IMR-90 (cell line): ENCODE results near the gene APOL3. TPM values are rescaled to one million over a fixed set of nuclear protein-coding genes. Genes with fewer than 3 reads are reported as not detected.
"Not testable (repeated sequence)": the region's sequence is repeated elsewhere in the genome, so short reads cannot be mapped to it uniquely, and the experiment has no call there.

Source experiments
- ATAC-seq: fragments of 200-7000 bp; cut with Tn5 transposase; 2 replicates; pipeline ENCODE4 v1.9.1; 2020; ENCODE audit warnings: low read depth, mild to moderate bottlenecking, moderate library complexity
- BruUV-seq: library from RNA; stranded (reverse); fragments of 400-500 nt; replicated peaks from 2 replicates; lab custom pipeline; 2021; lab: Mats Ljungman, UMichigan
- CTCF ChIA-PET: fragments of 300-600 bp; formaldehyde crosslinking; extraction: SDS; loops from one replicate; lab custom pipeline; 2021; ENCODE audit warnings: antibody characterized with exemption; lab: Yijun Ruan, JAX
- POLR2A ChIA-PET: fragments of 300-600 bp; sonication (Branson Sonifier 250); formaldehyde crosslinking; loops from one replicate; lab custom pipeline; 2022; ENCODE audit warnings: antibody characterized with exemption; ENCODE audit not compliant: unreplicated experiment; lab: Charles Lee
- DNase-seq: peaks from one replicate; pipeline ENCODE4 v3.0.0; 2013
- H2AFZ ChIP-seq: replicated peaks from 2 replicates; pipeline ENCODE3; 2013; ENCODE audit warnings: low read length, mild to moderate bottlenecking; ENCODE audit not compliant: poor library complexity
- H2AK5ac ChIP-seq: 2 replicates; pipeline ENCODE4 v1.6.1; 2013; ENCODE audit warnings: low read depth, low read length, inconsistent platforms
- H2AK9ac ChIP-seq: replicated peaks from 2 replicates; pipeline ENCODE3; 2013; ENCODE audit warnings: mild to moderate bottlenecking, low read depth, low read length, moderate library complexity; ENCODE audit not compliant: poor library complexity
- H2BK120ac ChIP-seq: 2 replicates; pipeline ENCODE4 v1.6.1; 2013; ENCODE audit warnings: low read depth, low read length, inconsistent platforms
- H2BK15ac ChIP-seq: 3 replicates; pipeline ENCODE4 v1.6.1; 2013; ENCODE audit warnings: low read depth, low read length, inconsistent platforms
- H2BK20ac ChIP-seq: 2 replicates; pipeline ENCODE4 v1.6.1; 2013; ENCODE audit warnings: low read depth, mild to moderate bottlenecking, inconsistent platforms, low read length, moderate library complexity
- H2BK5ac ChIP-seq: 2 replicates; pipeline ENCODE4 v1.6.1; 2013; ENCODE audit warnings: mild to moderate bottlenecking, low read depth, low read length, inconsistent platforms; ENCODE audit not compliant: poor library complexity, severe bottlenecking
- H3K14ac ChIP-seq: replicated peaks from 2 replicates; pipeline ENCODE4 v1.6.1; 2013; ENCODE audit warnings: low read depth, low read length, inconsistent platforms
- H3K18ac ChIP-seq: 2 replicates; pipeline ENCODE4 v1.6.1; 2013; ENCODE audit warnings: low read depth, low read length, control low read depth
- H3K23ac ChIP-seq: 2 replicates; pipeline ENCODE4 v1.6.1; 2013; ENCODE audit warnings: low read depth, low read length, inconsistent platforms
- H3K27ac ChIP-seq: 2 replicates; pipeline ENCODE4 v1.5.1; 2013; ENCODE audit warnings: mild to moderate bottlenecking, control low read depth, low read length; ENCODE audit not compliant: insufficient read depth
- H3K27me3 ChIP-seq: 2 replicates; pipeline ENCODE4 v1.6.1; 2013; ENCODE audit warnings: low read length; ENCODE audit not compliant: control insufficient read depth, insufficient read depth
- H3K36me3 ChIP-seq: 2 replicates; pipeline ENCODE4 v1.6.1; 2013; ENCODE audit warnings: low read length, mixed read lengths; ENCODE audit not compliant: control insufficient read depth, insufficient read depth
- H3K4ac ChIP-seq: 2 replicates; pipeline ENCODE4 v1.6.1; 2013; ENCODE audit warnings: low read depth, low read length, inconsistent platforms
- H3K4me1 ChIP-seq: 2 replicates; pipeline ENCODE4 v1.6.1; 2013; ENCODE audit warnings: low read length, mixed read lengths; ENCODE audit not compliant: control insufficient read depth, insufficient read depth
- H3K4me2 ChIP-seq: 2 replicates; pipeline ENCODE4 v1.6.1; 2013; ENCODE audit warnings: low read depth, mild to moderate bottlenecking, control low read depth, low read length, moderate library complexity
- H3K4me3 ChIP-seq: 2 replicates; pipeline ENCODE4 v1.5.1; 2013; ENCODE audit warnings: low read depth, mild to moderate bottlenecking, control low read depth, low read length, moderate library complexity; ENCODE audit not compliant: insufficient read depth
- H3K56ac ChIP-seq: 2 replicates; pipeline ENCODE4 v1.6.1; 2013; ENCODE audit warnings: low read length, inconsistent platforms; ENCODE audit not compliant: insufficient read depth; ENCODE audit errors: extremely low read depth
- H3K79me1 ChIP-seq, 2 experiments: 2 replicates each; pipeline ENCODE4 v1.6.1; 2013; ENCODE audit warnings: low read length in 2 of 2, inconsistent platforms in 1 of 2, low read depth in 1 of 2
- H3K9ac ChIP-seq: 2 replicates; pipeline ENCODE4 v1.6.1; 2013; ENCODE audit warnings: low read depth, low read length, control low read depth
- H3K9me1 ChIP-seq: 2 replicates; pipeline ENCODE4 v1.6.1; 2013; ENCODE audit warnings: low read length, inconsistent platforms; ENCODE audit not compliant: insufficient read depth
- H3K9me3 ChIP-seq: 2 replicates; pipeline ENCODE4 v1.6.1; 2013; ENCODE audit warnings: low read length; ENCODE audit not compliant: control insufficient read depth, insufficient read depth
- H4K20me1 ChIP-seq: 2 replicates; pipeline ENCODE4 v1.6.1; 2013; ENCODE audit warnings: low read length, inconsistent platforms; ENCODE audit not compliant: insufficient read depth
- H4K5ac ChIP-seq: 2 replicates; pipeline ENCODE4 v1.6.1; 2013; ENCODE audit warnings: mild to moderate bottlenecking, low read depth, low read length, control low read depth
- H4K8ac ChIP-seq, 2 experiments: 2 replicates each; pipeline ENCODE4 v1.6.1; 2013; ENCODE audit warnings: low read depth in 2 of 2, low read length in 2 of 2, control low read depth in 1 of 2, inconsistent platforms in 1 of 2
- H4K91ac ChIP-seq: 2 replicates; pipeline ENCODE4 v1.6.1; 2013; ENCODE audit warnings: low read depth, low read length, inconsistent platforms; ENCODE audit not compliant: insufficient read depth
- WGBS, 2 experiments: methylation state at CpG; one replicate each; pipeline versions ENCODE4 v1.1.5 to v1.1.7; 2013; ENCODE audit warnings: missing lambda C conversion rate in 2 of 2; ENCODE audit not compliant: insufficient read length in 1 of 2; ENCODE audit errors: extremely low coverage in 2 of 2; 5-methylcytosine and 5-hydroxymethylcytosine counted together
- dilution Hi-C: fragments of 300-500 bp; cut with HindIII; formaldehyde crosslinking; loops from one replicate; pipeline ENCODE4 v1.14.3; 2018; ENCODE audit warnings: low sequenced_read_pairs; ENCODE audit not compliant: unreplicated experiment
- in situ Hi-C: fragments of 300-500 bp; cut with MboI; formaldehyde crosslinking; loops from 3 replicates; pipeline ENCODE4 v1.14.3; 2019; ENCODE audit warnings: low sequenced_read_pairs, inconsistent platforms, mixed read lengths
- intact Hi-C: fragments of 100-400 bp; cut with micrococcal nuclease; formaldehyde crosslinking; loops from 2 replicates; pipeline ENCODE4 v1.10.0; 2022
- polyA plus RNA-seq, 3 experiments: library from polyadenylated mRNA; depleted of rRNA; stranded (reverse); fragments of >200 nt; gene quantifications; 2 replicates each; pipeline ENCODE4 v1.2.3, GENCODE V29; 2012; ENCODE audit warnings: low replicate concordance in 1 of 3
- total RNA-seq: library from RNA; depleted of rRNA; stranded (reverse); fragments of >200 nt; gene quantifications from 2 replicates; pipeline ENCODE4 v1.2.3, GENCODE V29; 2012

Gene APOL3
- total and polyA plus RNA-seq, 2 of the 4 experiments (the other 2 are of a cell fraction), result 1.4 to 2.3 TPM

DNA sequence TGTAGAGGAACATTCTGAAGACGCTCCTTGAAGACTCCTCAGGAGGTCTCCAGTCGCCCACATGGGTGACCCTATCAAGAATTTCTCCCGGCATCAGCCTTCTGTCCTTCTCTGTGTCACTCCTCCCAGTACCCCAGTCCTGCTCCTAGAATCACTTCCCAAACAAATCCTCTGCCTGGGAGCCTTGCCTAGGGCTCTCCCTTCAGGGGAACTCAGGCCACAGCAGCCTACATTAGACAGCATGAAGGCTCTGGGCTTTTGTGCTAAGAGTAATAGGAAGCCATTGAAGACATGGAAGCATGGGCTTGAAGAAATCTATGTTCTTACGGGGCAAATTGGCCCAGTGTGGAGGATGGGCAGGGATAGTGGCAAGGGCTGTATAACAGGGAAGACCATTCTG is 21.8 kb downstream of the APOL3 start:
- H4K91ac ChIP-seq, CTCF ChIA-PET, H3K56ac ChIP-seq, H3K79me1 ChIP-seq, H2BK5ac ChIP-seq, dilution Hi-C loops, ATAC-seq, H2AK9ac ChIP-seq, H3K4me3 ChIP-seq, H3K14ac ChIP-seq, H4K8ac ChIP-seq, H2BK120ac ChIP-seq, H2BK15ac ChIP-seq, H4K5ac ChIP-seq, H2AK5ac ChIP-seq, H3K9ac ChIP-seq, H4K20me1 ChIP-seq, H3K18ac ChIP-seq, H3K23ac ChIP-seq, BruUV-seq, H3K9me3 ChIP-seq, H3K27ac ChIP-seq, DNase-seq, H3K36me3 ChIP-seq, H3K4me1 ChIP-seq, intact Hi-C loops, H2AFZ ChIP-seq, H3K4ac ChIP-seq, POLR2A ChIA-PET, in situ Hi-C loops, H3K4me2 ChIP-seq, H2BK20ac ChIP-seq: not testable (repeated sequence)
- Histone ChIP-seq H3K27me3 (peaks cover 10% of the 10 kb centered on the region), H3K9me1 (peaks cover 16% of the 10 kb centered on the region)
- 60% methylated on average over 1 of the region's 4 CpGs; no CpG with 5 or more reads in 1 of the 2 experiments for WGBS, 2 experiments
